ENCODE measurements around the gene TMCC3. TPM values are rescaled to one million over a fixed set of nuclear protein-coding genes. Genes with fewer than 3 reads are reported as not detected.
"Not testable (repeated sequence)": the region's sequence is repeated elsewhere in the genome, so short reads cannot be mapped to it uniquely, and the experiment has no call there.

Gene TMCC3
- total RNA-seq, 1 donor: 0.36 TPM

- no peak for DNase-seq (ENCODE audit: insufficient read length, low spot score, missing footprints)
- peaks cover 12% of the 10 kb centered on the region for H3K27me3 ChIP-seq (ENCODE audit: insufficient read depth, low read length)
- no peak for TF ChIP-seq CTCF (IDR thresholded peaks at IDR 0.05; ENCODE audit: extremely low read depth, low read depth, low read length)
Observed at GRCh38 chr12:94694732-94695131, 44.4 kb upstream of the TMCC3 start.

DNA sequence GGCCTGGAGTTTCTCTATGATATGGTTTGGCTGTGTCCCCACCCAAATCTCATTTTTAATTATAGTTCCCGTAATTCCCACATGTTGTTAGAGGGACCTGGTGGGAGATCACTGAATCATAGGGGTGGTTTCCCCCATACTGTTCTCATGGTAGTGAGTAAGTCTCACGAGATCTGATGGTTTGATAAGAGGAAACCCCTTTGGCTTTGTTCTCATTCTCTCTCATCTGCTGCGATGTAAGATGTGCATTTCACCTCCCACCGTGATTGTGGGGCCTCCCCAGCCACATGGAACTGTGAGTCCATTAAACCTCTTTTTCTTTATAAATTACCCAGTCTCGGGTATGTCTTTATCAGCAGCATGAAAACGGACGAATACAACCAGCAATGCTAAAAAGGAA, 42.5 kb upstream of the TMCC3 start:
- H3K4me1 ChIP-seq (ENCODE audit: insufficient read depth, low read length); H3K79me2 ChIP-seq (ENCODE audit: insufficient read depth, low read length); H4K20me1 ChIP-seq (ENCODE audit: insufficient read depth, low read length); H3K36me3 ChIP-seq (ENCODE audit: insufficient read depth, low read length); H3K27ac ChIP-seq (ENCODE audit: low read depth, low read length); H3K4me2 ChIP-seq (ENCODE audit: insufficient read depth, low read length); H2AFZ ChIP-seq (ENCODE audit: low read length); DNase-seq (ENCODE audit: insufficient read length, low spot score, missing footprints); H3K9me3 ChIP-seq (ENCODE audit: low read depth, low read length); H3K4me3 ChIP-seq (ENCODE audit: insufficient read depth, low read length): not testable (repeated sequence)
- peaks cover 16% of the 10 kb centered on the region for H3K27me3 ChIP-seq (ENCODE audit: insufficient read depth, low read length)

More at GRCh38 chr12:94694732-94695131, 44.4 kb upstream of the TMCC3 start:
- no peaks in the 10 kb centered on the region for H3K36me3 ChIP-seq (ENCODE audit: insufficient read depth, low read length)
- H3K27ac ChIP-seq (ENCODE audit: low read depth, low read length): no peak overlapping the region
- no peak overlapping the region for H2AFZ ChIP-seq (ENCODE audit: low read length)
- no peaks in the 10 kb centered on the region for H3K79me2 ChIP-seq (ENCODE audit: insufficient read depth, low read length)
- H3K4me1 ChIP-seq (ENCODE audit: insufficient read depth, low read length): peaks cover 8% of the 10 kb centered on the region
- H3K4me3 ChIP-seq (ENCODE audit: insufficient read depth, low read length): no peak overlapping the region
- peaks cover 2% of the 10 kb centered on the region for H3K9me3 ChIP-seq (ENCODE audit: low read depth, low read length)
- no peak overlapping the region for H3K4me2 ChIP-seq (ENCODE audit: insufficient read depth, low read length)
- H4K20me1 ChIP-seq (ENCODE audit: insufficient read depth, low read length): no peaks in the 10 kb centered on the region

DNA sequence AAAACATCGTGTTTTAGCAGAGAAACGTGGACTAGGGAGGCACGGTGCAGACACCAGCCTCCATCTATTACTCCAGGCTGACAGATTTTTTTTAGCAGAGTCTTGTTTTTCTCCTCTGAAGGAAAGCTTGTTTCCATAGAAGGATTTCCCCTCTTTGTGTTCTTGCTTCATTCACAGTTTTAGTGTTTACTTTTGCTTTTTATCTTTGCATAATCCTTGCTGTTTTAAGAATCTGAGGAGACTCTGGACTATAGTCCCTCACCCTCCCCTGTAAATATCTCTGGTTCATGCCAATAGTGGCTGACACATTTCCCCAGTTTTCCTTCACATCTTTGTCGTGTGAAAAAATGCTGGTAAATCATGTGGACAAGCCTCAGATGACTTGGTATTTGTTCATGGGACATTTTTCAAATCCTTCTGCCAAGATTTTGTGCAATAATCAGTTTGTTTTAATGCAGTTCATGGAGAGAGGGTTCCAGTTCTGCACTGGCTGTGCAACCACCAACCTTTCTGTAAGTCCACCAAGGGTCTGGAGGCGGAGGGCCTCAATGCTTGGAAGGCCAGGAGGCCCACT, 39.9 kb upstream of the TMCC3 start:
- Histone ChIP-seq H3K36me3 (ENCODE audit: insufficient read depth, low read length) (no peaks in the 10 kb centered on the region), H3K27ac (ENCODE audit: low read depth, low read length) (no peak overlapping the region), H3K27me3 (ENCODE audit: insufficient read depth, low read length) (peaks cover 12% of the 10 kb centered on the region), H3K4me1 (ENCODE audit: insufficient read depth, low read length) (peaks cover 9% of the 10 kb centered on the region), H3K4me2 (ENCODE audit: insufficient read depth, low read length) (peak overlapping the region; percentile 41), H3K79me2 (ENCODE audit: insufficient read depth, low read length) (no peaks in the 10 kb centered on the region), H3K9me3 (ENCODE audit: low read depth, low read length) (no peaks in the 10 kb centered on the region), H3K4me3 (ENCODE audit: insufficient read depth, low read length) (peak overlapping the region; percentile 16), H2AFZ (ENCODE audit: low read length) (peak overlapping the region; percentile 12), H4K20me1 (ENCODE audit: insufficient read depth, low read length) (no peaks in the 10 kb centered on the region)
- no peak for DNase-seq (ENCODE audit: insufficient read length, low spot score, missing footprints)
- no peak for TF ChIP-seq CTCF (IDR thresholded peaks at IDR 0.05; ENCODE audit: extremely low read depth, low read depth, low read length)

DNA sequence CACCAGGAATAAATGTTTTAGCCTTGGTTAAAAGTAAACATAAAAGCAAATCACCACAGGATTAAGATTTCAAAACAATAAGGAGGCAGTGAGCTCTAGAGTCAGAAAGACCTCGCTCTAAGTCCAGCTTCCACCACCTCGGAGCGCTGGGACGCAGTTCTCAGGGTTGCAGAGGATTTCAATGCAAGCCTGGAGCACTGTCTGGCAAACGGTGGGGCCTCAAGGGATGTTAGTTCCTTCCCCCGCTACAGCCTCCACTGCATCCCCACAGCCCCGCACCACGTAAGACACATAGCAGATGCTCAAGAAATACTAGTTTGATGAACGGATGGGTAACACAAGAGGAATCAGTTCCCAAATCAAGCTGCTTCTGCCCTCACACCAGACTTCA, 39.3 kb upstream of the TMCC3 start:
- Histone ChIP-seq H4K20me1 (ENCODE audit: insufficient read depth, low read length) (no peaks in the 10 kb centered on the region), H3K79me2 (ENCODE audit: insufficient read depth, low read length) (no peaks in the 10 kb centered on the region), H3K4me2 (ENCODE audit: insufficient read depth, low read length) (peak overlapping the region; percentile 41), H2AFZ (ENCODE audit: low read length) (peak overlapping the region; percentile 12), H3K27me3 (ENCODE audit: insufficient read depth, low read length) (peaks cover 12% of the 10 kb centered on the region), H3K4me1 (ENCODE audit: insufficient read depth, low read length) (peaks cover 9% of the 10 kb centered on the region), H3K36me3 (ENCODE audit: insufficient read depth, low read length) (no peaks in the 10 kb centered on the region), H3K4me3 (ENCODE audit: insufficient read depth, low read length) (peak overlapping the region; percentile 16), H3K9me3 (ENCODE audit: low read depth, low read length) (no peaks in the 10 kb centered on the region), H3K27ac (ENCODE audit: low read depth, low read length) (no peak overlapping the region)
- TF ChIP-seq CTCF (IDR thresholded peaks at IDR 0.05; ENCODE audit: extremely low read depth, low read depth, low read length): no peak
- DNase-seq (ENCODE audit: insufficient read length, low spot score, missing footprints): no peak

Measured in osteoblast (primary cell).